GM20431 (cell line): ENCODE measurements around the gene RASSF5.

ENCODE experiments used
- in situ Hi-C: fragments of 300-500 bp; cut with MseI, MboI; formaldehyde crosslinking; loops from one replicate; pipeline ENCODE4 v1.15.0; 2020; ENCODE audit warnings: low sequenced_read_pairs; ENCODE audit not compliant: unreplicated experiment

Gene RASSF5

DNA sequence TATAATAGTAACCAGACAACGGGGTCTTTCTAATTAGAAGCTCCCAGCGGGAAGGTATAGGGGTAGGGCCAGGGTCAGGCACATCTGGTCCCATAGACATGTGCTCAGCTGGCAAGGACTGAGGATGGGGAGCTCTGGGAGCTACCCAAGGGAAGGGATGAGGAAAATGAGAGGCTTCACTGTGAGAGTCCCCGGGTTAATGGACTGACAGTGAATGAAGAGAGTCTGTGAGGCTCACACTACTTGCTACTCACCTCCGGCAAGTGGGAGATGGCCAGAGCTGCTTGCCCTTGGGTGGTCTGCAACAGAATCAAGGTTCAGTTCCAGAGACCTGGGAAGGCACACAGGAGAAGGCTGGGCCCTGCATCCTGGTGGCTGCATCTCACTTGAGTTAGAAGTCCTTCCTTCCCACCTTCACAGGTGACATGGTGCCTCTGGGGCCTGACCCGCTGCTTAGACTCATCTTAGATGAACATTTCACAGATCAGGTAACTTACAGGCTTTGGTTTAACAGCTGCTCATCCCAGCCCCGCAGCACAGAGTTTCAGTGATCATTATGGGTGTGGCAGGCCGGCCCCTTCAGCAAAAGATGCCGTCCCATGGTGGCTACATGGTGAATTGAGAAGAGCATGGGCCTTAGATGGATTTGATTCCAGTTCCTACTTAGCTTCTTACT is 73.2 kb downstream of the RASSF5 start:
- in situ Hi-C loops, result loop anchor here (10.0 kb wide), 1 partner anchor 96 kb away; no protein-coding TSS in a partner anchor

DNA sequence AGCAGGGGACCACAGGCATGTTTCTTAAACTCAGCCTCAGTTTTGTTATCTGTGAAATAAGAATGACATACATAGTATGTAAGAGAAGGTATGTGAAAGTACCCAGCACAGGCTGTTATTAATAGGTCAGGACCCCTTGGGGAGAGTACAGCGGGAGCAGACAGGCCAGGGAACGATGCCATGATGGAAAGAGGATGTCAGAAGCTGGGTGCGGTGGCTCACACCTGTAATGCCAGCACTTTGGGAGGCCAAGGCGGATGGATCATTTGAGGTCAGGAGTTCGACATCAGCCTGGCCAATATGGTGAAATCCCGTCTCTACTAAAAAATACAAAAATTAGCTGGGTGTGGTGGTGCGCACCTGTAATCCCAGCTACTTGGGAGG is 73.8 kb downstream of the RASSF5 start:
- in situ Hi-C loops, result loop anchor here (10.0 kb wide), 1 partner anchor 96 kb away; no protein-coding TSS in a partner anchor

DNA sequence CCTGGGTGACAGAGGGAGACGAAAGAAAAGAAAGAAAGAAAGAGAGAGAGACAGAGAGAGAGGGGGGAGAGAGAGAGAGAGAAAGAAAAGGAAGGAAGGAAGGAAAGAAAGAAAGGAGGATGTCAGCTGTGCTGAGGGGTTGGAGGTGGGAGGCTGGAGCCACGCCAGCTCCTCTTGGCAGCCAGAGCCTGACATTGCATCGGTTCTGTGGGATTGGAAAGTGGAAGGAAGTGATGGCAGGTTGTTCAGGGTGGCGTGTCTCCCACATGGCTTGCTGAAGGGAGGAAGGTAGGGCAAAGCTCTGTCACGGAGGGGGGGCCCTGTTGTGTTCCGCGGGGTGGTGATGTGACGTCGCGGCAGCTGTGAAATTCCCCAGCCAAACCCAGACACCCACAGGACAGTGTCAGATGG is 74.2 kb downstream of the RASSF5 start:
- in situ Hi-C loops, result loop anchor here (10.0 kb wide), 1 partner anchor 97 kb away; no protein-coding TSS in a partner anchor

DNA sequence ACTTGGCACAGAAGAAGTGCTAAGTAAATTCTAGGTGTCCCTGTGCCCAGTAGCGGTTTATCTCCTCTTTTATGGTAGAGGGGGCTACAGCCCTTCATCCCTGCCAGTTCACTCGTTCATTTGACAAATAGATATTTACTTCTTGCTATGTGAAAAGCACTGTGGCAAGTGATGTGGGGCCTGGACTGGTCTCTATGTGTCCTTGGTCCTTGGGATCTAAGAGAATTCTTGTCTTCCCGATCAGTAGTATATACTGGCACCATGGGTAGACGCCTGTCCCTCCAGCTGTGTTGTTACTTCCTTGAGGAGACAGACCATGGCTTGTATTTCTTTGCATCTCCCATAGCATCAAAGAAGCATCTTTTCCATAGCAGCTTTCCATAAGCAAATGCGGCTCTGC is 75.2 kb downstream of the RASSF5 start:
- in situ Hi-C loops, result loop anchor here (10.0 kb wide), 1 partner anchor 98 kb away; no protein-coding TSS in a partner anchor

DNA sequence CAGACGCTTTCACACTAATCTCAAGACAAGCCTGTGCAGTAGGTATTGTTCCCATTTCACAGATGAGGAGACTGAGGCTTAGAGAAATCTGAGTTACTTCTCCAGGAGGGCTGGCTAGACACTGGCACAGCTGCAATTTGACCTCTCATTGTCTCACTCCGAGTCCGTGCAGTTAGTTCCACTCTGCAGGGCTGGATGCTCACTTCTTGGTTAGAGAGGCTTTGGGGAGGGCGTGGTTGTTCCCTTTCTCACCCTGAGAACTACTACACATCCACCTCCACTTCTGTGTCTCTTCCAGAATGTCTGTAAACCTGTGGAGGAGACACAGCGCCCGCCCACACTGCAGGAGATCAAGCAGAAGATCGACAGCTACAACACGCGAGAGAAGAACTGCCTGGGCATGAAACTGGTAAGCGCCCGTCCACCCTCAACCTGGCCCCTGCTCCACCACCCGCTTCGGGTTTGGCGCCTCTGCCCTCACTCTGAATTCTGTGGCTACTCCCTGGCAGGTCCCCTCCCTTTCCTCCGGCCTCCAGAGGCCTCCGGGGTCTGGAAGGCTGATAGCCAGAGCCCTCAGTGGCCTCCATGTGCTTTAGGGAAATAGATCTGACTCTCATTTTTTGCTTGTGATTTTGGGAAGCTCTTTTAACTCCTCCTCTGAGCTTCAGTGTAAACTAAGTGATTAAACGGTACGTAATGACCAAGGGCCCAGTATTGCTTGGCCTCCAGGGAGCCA is 75.8 kb downstream of the RASSF5 start:
- in situ Hi-C loops, result loop anchor here (10.0 kb wide), 1 partner anchor 98 kb away; no protein-coding TSS in a partner anchor

DNA sequence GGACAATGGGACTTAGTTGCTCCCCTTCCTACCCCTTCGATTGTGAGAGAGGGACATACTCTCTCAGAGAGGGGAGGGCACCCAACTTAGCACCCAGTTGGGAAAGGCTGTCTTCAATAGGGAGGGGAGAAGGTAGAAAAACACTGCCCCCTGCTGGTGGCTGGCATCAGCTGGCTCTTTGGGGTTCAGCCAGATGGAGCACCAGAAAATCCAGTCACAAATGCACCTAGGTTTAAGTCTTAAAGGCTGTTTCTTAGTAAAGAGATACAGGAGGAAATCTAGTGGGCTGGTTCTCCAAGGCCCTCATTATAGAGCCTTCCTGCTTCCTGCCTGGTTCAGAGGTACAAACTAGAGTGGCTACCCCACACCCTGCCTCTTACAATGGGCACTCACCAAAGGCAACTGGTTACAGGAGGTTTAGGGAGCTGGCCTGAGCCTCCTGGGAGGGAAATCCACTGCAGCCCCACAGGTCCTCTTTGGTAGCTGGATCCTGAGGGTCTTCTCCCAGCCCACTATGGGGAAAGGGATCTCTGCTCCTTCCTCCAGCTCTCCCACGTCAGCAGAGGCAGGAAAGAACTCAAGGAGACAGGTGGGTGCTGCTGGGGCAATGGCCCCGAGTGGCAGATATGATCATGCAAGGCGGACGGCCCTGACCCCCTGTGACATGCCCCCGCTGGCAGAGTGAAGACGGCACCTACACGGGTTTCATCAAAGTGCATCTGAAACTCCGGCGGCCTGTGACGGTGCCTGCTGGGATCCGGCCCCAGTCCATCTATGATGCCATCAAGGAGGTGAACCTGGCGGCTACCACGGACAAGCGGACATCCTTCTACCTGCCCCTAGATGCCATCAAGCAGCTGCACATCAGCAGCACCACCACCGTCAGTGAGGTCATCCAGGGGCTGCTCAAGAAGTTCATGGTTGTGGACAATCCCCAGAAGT is 76.6 kb downstream of the RASSF5 start:
- in situ Hi-C loops, result loop anchor here (10.0 kb wide), 1 partner anchor 99 kb away; no protein-coding TSS in a partner anchor

DNA sequence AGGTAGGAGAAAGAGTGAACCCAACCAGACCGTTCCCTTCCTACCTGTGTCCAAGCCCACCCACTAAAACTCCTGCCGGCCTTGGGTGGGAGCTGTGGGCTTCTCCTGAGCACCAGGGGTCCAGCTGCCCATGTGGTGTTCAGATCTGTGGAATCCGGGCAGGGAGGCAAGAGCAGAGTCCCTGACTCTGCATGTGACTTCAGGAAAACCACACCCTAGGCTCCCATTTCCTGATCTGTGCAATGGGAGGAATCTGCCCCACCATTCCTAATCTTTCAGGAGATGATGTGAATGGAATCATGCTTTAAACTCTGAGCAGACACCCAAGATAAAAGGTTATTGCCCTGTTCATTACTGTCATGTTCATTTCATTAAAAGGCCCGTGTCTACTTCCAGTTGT is 77.4 kb downstream of the RASSF5 start:
- in situ Hi-C loops, result loop anchor here (5.0 to 10.0 kb wide), 2 partner anchors 42 to 100 kb away; no protein-coding TSS in a partner anchor

DNA sequence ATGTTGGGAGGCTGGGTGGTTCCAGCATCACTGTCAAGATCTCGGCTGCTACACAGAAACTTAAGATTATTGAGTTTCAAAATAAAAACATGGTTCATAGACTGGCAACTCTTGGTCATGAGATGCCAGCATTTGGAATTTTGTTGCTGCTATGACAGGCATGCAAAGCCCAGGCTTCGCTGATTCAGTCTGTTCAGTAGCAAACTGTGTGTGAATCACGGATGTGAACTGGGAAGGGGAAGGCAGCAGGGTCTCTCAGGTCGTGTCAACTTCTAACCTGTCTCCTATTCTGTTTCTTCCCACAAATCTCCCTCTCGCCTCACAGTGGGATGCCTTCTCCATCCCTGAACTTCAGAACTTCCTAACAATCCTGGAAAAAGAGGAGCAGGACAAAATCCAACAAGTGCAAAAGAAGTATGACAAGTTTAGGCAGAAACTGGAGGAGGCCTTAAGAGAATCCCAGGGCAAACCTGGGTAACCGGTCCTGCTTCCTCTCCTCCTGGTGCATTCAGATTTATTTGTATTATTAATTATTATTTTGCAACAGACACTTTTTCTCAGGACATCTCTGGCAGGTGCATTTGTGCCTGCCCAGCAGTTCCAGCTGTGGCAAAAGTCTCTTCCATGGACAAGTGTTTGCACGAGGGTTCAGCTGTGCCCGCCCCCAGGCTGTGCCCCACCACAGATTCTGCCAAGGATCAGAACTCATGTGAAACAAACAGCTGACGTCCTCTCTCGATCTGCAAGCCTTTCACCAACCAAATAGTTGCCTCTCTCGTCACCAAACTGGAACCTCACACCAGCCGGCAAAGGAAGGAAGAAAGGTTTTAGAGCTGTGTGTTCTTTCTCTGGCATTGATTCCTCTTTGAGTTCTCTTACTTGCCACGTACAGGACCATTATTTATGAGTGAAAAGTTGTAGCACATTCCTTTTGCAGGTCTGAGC is 79.4 kb downstream of the RASSF5 start:
- in situ Hi-C loops, result loop anchor here (5.0 to 10.0 kb wide), 2 partner anchors 44 to 102 kb away; no protein-coding TSS in a partner anchor

DNA sequence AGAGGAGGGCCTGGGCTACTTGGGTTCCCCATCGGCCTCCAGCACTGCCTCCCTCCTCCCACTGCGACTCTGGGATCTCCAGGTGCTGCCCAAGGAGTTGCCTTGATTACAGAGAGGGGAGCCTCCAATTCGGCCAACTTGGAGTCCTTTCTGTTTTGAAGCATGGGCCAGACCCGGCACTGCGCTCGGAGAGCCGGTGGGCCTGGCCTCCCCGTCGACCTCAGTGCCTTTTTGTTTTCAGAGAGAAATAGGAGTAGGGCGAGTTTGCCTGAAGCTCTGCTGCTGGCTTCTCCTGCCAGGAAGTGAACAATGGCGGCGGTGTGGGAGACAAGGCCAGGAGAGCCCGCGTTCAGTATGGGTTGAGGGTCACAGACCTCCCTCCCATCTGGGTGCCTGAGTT is 80.6 kb downstream of the RASSF5 start:
- in situ Hi-C loops, result loop anchor here (5.0 to 10.0 kb wide), 2 partner anchors 46 to 103 kb away; no protein-coding TSS in a partner anchor

DNA sequence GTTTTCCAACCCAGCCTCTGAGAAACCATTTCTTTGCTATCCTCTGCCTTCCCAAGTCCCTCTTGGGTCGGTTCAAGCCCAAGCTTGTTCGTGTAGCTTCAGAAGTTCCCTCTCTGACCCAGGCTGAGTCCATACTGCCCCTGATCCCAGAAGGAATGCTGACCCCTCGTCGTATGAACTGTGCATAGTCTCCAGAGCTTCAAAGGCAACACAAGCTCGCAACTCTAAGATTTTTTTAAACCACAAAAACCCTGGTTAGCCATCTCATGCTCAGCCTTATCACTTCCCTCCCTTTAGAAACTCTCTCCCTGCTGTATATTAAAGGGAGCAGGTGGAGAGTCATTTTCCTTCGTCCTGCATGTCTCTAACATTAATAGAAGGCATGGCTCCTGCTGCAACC is 81.2 kb downstream of the RASSF5 start:
- in situ Hi-C loops, result loop anchor here (5.0 to 10.0 kb wide), 2 partner anchors 46 to 104 kb away; no protein-coding TSS in a partner anchor

DNA sequence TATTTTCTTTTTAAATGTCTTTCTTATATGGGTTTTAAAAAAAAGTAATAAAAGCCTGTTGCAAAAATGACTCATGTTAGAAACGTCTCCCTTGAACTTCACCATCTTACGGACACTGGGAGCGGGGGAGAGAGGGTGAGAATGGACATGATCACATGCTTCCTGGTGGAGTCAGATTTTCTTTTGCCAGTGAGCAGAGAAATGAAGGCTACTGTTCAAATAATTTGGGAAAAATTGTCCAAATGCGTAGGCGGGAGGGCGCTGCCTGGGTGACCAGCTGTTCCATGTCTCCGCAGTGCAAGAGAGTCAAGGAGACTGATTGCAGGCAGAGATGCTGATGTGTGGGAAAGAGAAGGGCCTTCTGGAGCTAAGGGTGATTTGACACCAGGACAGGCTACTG is 81.9 kb downstream of the RASSF5 start:
- in situ Hi-C loops, result loop anchor here (5.0 to 10.0 kb wide), 2 partner anchors 47 to 104 kb away; no protein-coding TSS in a partner anchor

DNA sequence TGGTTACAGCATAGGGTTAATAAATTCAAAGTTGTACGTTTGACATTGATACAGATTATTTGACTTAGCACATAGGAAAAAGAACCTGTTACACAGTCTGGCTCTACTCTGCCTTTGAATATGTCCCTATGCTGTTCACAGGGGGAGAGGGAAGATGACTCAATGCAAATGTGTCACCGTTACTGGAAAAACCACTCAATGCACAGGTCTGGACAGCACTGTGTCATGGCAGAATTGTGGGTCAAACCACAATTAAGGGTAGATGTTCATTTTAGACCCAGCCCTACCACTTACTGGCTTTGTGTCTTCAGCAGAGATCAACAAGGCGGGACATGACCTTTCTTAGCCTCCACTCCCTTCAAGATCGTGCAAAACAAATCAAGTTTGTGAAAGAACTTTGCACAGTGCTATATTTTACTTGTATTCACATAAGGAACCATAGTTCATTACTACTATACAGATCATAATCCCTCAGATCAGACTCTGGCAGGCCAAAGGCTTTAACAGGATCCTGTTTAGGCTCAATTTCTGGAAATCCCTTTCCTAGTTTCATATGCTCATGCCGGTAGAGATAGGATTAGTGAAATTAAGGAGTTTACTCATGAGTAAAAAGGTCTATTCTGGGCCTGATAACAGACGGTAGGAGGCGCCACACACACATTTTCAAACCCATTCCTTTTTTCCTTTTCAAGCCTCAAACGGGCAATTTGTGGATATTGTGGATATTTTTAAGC is 82.9 kb downstream of the RASSF5 start:
- in situ Hi-C loops, result no loop called here

DNA sequence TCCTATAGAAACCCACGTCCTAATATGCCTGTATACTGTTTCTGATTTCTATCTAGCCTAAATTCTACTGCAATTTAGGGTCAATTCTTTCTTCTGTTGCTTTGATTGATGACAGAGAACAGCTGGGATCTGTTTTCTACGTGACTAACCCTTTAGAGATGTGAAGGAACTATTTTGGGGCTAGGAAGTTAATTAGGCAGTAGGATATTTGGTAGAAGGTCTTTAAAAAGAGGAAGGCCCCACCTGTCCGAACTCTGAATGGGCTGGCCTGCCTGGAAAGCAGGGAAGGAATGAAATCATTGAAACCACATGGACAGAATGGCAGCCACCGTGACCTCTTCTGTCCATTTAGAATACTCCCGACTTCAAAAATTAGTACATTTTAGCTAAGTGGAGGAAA is 83.9 kb downstream of the RASSF5 start:
- in situ Hi-C loops, result no loop called here

DNA sequence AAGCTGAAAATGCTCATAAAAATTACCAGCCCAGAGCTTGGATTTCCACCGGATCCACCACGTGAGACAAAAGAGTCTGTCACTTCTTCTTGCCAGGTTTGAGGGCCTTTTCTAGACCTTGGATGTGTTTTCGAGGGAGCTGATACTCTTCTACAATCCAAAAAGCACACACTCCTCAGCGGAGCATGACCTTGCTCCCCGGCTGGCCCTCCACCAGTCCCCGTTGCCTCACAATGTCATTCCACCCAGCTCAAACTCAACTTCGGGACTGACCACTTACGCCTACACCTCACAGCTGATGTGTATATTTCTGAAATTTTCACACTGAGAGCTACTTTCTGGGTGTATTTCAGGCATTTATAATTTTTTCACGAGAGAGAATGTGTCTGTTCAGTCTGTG is 84.4 kb downstream of the RASSF5 start:
- in situ Hi-C loops, result no loop called here

DNA sequence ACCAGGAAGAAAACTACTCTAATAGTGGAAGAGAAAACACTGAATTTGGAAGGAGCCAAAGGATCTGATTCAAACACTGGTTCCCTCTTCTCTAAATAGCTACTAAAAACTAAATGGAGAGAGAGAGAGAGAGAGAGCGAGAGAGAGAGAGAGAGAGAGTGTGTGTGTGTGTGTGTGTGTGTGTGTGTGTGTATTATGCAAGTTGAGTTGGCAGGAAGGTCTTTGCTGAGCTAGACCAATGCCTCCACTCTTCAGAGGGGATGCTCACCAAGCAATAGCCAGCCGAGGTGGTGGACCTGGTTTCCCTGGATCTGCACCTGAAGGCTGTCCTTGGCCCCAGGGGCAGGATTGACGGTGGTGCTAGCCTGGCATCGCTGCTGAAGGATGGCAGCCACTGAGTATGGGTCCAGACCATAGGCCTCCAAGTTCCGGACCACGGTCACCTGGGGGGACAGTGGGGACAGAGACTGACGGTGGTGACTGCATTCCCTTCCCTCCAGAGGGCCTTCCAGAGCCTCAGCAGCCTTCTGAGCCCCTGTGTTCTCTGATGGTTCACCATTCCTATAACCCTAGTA is 86.1 kb downstream of the RASSF5 start:
- in situ Hi-C loops, result no loop called here

DNA sequence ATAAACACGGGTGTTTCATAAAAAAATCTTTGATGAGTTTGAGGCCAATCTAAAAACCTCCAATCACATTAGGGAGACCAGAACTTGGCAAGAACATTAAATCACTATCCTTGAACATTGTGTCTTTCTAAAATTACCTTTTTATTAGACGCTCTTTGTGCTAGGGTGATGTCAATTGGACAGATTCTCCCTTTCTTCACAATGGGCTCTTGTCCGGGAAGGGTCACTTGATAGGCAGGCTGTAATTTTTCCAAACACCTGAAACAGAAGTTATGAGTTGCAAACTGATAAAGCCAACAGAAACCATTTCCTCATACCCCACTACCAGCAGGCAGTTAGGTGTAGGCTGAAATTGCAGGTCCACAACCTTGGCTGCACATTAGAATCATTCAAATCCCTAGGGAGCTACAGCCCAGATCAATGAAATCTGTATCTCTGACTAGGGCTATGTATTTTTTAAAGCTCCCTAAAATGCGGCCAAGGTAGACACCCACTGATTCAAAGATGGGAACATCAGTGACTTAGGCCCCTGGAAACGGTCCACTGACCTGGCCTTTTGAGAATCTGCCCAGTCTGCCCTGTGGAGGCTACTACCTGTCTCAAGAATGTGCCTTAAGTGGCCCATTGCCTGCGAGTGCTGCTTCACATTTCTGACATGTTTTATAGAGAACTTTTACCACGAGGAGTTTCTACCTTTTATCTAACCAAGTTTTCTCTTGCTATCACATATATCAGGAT is 88.4 kb downstream of the RASSF5 start:
- in situ Hi-C loops, result no loop called here

DNA sequence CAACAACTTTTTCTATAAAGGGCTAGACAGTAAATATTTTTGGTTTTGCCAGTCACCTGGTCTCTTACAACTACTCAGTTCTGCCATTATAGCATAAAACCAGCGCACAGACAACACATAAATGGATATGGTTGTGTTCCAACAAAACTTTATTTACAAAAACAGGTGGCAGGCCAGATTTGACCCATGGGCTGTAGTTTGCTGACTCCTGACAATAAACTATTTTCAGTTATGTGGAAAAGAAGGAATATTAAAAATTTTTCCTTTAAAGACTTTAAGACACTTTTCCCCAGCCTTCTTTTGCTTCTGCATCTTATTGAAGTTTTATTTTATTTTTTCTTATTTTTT is 89.0 kb downstream of the RASSF5 start:
- in situ Hi-C loops, result no loop called here
